Calu3 (cell line): ENCODE results near the gene DNAH12. TPM values are rescaled to one million over a fixed set of nuclear protein-coding genes. Genes with fewer than 3 reads are reported as not detected.
A peak's percentile ranks its signal among the peaks of the same experiment; 100 is the strongest.

Source experiments
- Bru-seq: library from RNA; stranded (reverse); fragments of 400-500 nt; gene quantifications from one replicate; lab custom pipeline; 2021; lab: Mats Ljungman, UMichigan
- BruChase-seq, 2 experiments: library from RNA; stranded (reverse); fragments of 400-500 nt; gene quantifications; one replicate each; lab custom pipeline; 2021; lab: Mats Ljungman, UMichigan
- BruUV-seq: library from RNA; stranded (reverse); fragments of 400-500 nt; replicated peaks from 2 replicates; lab custom pipeline; 2021; lab: Mats Ljungman, UMichigan
- CTCF ChIA-PET: fragments of 300-600 bp; sonication (Branson Sonifier 250); formaldehyde crosslinking; loops from one replicate; lab custom pipeline; 2022; ENCODE audit warnings: antibody characterized with exemption; lab: Charles Lee
- DNase-seq: peaks from one replicate; pipeline ENCODE4 v3.0.0; 2022
- H3K27ac Mint-ChIP-seq: one replicate; pipeline ENCODE4 v1.8.0; 2022; ENCODE audit warnings: mixed read lengths; ENCODE audit not compliant: unreplicated experiment
- H3K27me3 Mint-ChIP-seq: one replicate; pipeline ENCODE4 v1.8.0; 2022; ENCODE audit warnings: mixed read lengths; ENCODE audit not compliant: unreplicated experiment
- H3K36me3 Mint-ChIP-seq: one replicate; pipeline ENCODE4 v1.8.0; 2022; ENCODE audit warnings: mild to moderate bottlenecking, moderate library complexity, mixed read lengths; ENCODE audit not compliant: insufficient read depth, unreplicated experiment
- H3K4me1 Mint-ChIP-seq: one replicate; pipeline ENCODE4 v1.8.0; 2022; ENCODE audit warnings: mild to moderate bottlenecking, low read depth, mixed read lengths; ENCODE audit not compliant: unreplicated experiment
- H3K4me3 Mint-ChIP-seq: one replicate; pipeline ENCODE4 v1.8.0; 2022; ENCODE audit warnings: mild to moderate bottlenecking, low read depth, moderate library complexity, mixed read lengths; ENCODE audit not compliant: unreplicated experiment
- H3K9me3 Mint-ChIP-seq: one replicate; pipeline ENCODE4 v1.8.0; 2022; ENCODE audit warnings: low read depth, mixed read lengths; ENCODE audit not compliant: unreplicated experiment
- CTCF ChIP-seq: fragments of 200-600 bp; IDR thresholded peaks from one replicate; pipeline ENCODE4 v1.8.0; 2022; ENCODE audit warnings: antibody characterized with exemption; ENCODE audit not compliant: unreplicated experiment
- intact Hi-C: fragments of 100-400 bp; cut with micrococcal nuclease; formaldehyde crosslinking; loops from one replicate; pipeline ENCODE4 v1.10.0; 2022; ENCODE audit not compliant: unreplicated experiment
- long read RNA-seq: library from polyadenylated mRNA; stranded (forward); transcript quantifications from one replicate; pipeline ENCODE4 v2.0.0, GENCODE V29; 2022
- total RNA-seq: library from RNA; stranded (reverse); gene quantifications from 2 replicates; pipeline ENCODE4 v1.2.3, GENCODE V29; 2022

DNAH12 gene, protein sequence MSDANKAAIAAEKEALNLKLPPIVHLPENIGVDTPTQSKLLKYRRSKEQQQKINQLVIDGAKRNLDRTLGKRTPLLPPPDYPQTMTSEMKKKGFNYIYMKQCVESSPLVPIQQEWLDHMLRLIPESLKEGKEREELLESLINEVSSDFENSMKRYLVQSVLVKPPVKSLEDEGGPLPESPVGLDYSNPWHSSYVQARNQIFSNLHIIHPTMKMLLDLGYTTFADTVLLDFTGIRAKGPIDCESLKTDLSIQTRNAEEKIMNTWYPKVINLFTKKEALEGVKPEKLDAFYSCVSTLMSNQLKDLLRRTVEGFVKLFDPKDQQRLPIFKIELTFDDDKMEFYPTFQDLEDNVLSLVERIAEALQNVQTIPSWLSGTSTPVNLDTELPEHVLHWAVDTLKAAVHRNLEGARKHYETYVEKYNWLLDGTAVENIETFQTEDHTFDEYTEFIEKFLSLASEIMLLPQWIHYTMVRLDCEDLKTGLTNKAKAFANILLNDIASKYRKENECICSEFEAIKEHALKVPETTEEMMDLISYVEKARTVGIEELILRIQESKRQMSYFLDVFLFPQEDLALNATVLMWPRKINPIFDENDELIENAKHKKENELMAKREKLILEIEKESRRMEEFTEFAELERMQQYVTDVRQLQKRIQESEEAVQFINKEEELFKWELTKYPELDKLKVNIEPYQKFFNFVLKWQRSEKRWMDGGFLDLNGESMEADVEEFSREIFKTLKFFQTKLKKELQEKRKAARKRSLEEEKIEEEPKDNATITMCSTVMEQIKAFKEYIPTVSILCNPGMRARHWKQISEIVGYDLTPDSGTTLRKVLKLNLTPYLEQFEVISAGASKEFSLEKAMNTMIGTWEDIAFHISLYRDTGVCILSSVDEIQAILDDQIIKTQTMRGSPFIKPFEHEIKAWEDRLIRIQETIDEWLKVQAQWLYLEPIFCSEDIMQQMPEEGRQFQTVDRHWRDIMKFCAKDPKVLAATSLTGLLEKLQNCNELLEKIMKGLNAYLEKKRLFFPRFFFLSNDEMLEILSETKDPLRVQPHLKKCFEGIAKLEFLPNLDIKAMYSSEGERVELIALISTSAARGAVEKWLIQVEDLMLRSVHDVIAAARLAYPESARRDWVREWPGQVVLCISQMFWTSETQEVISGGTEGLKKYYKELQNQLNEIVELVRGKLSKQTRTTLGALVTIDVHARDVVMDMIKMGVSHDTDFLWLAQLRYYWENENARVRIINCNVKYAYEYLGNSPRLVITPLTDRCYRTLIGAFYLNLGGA (N-terminal part only)
- total RNA-seq (0.92 and 1.6 TPM in 2 replicates), Bru-seq, nascent RNA (percentile 35 among the genes with signal in this experiment), BruChase-seq, experiment 1, labeled RNA remaining after a 6-hour chase (percentile 29 among the genes with signal in this experiment), BruChase-seq, experiment 2, labeled RNA remaining after a 2-hour chase (percentile 28 among the genes with signal in this experiment)
- long read RNA-seq, partial matches to known transcripts, result 0 of 3 reads
- long read RNA-seq, other reads (novel, unspliced or antisense), result 3 of 3 reads

- Mint-ChIP-seq H3K4me1 (peaks cover 14% of the 10 kb centered on the region), H3K27me3 (no peaks in the 10 kb centered on the region), H3K27ac (peak within 1 kb of the TSS; percentile 69), H3K9me3 (no peaks in the 10 kb centered on the region), H3K4me3 (peak within 1 kb of the TSS; percentile 76), H3K36me3 (no peaks in the 10 kb centered on the region)
- no TSS peak for BruUV-seq
- DNase-seq, result peak; percentile 74
- intact Hi-C loops, result no loop called here
- CTCF ChIA-PET, result no interaction called here
- no peak for TF ChIP-seq CTCF
These were observed at the start of gene DNAH12 for GRCh38 chr3:57544181-57545125. Gene DNAH12 (minus strand): TSS chr3:57544344. CDS start chr3:57542870, 1,474 bp downstream.

DNA sequence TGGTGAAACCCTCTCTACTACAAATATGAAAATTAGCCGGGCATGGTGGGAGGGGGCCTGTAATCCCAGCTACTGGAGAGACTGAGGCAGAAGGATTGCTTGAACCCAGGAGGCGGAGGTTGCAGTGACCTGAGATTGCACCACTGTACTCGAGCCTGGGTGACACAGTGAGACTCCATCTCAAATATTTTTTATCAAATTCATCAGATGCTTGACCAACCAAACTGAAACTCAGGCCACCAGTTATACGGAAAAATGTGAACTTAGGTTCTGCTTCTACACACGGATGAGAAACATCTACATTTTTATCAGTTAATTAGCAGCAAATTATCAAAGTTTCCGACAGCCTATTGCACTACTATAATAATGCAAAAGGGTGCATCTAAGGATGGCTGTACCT, 48.2 kb upstream of the DNAH12 start:
- H3K9me3 Mint-ChIP-seq, result no peaks in the 10 kb centered on the region
- peaks cover 74% of the 10 kb centered on the region for H3K36me3 Mint-ChIP-seq
- no peaks in the 10 kb centered on the region for H3K27me3 Mint-ChIP-seq
- intact Hi-C loops, result loop anchor here (10.0 kb wide), 1 partner anchor 162 kb away; the partner anchor contains the start of gene SLMAP
- CTCF ChIA-PET, result no interaction called here
- peak overlapping the region; percentile 40 for H3K4me3 Mint-ChIP-seq
- no TSS peak for BruUV-seq
- H3K4me1 Mint-ChIP-seq, result peaks cover 35% of the 10 kb centered on the region
- H3K27ac Mint-ChIP-seq, result no peak overlapping the region
- no peak for DNase-seq
- no peak for TF ChIP-seq CTCF

DNA sequence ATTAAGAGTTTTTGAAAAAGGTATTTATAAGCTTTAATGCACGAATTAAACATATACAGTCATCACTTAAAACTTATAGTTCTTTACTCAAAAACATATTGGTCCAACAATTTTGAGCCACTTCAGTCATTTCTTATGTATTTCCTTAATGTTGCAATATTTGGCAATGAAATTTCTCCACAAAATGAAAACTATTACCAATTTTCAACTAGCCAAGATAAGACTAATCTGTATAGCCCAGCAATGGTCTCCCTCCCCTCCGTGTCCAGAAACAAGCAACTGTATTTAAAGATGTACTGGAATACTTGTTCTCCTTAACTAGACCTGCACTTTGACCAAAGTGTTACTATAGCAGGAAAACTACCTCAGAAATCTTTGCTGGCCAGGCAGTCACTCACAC, 43.8 kb upstream of the DNAH12 start:
- Mint-ChIP-seq H3K9me3 (no peaks in the 10 kb centered on the region), H3K27me3 (no peaks in the 10 kb centered on the region), H3K27ac (no peak overlapping the region), H3K4me1 (peaks cover 36% of the 10 kb centered on the region), H3K36me3 (peaks cover 57% of the 10 kb centered on the region), H3K4me3 (no peak overlapping the region)
- intact Hi-C loops, result no loop called here
- no peak for DNase-seq
- TF ChIP-seq CTCF, result no peak
- BruUV-seq, result no TSS peak
- CTCF ChIA-PET, result no interaction called here
